GM12878 (cell line): ENCODE results near the gene PLPP3. TPM values are rescaled to one million over a fixed set of nuclear protein-coding genes. Genes with fewer than 3 reads are reported as not detected.

Experiments
- ATAC-seq: fragments of 200-7000 bp; cut with Tn5 transposase; 3 replicates; pipeline ENCODE4 v1.9.1; 2020; ENCODE audit warnings: mild to moderate bottlenecking, moderate library complexity
- BruUV-seq: library from RNA; stranded (reverse); fragments of 400-500 nt; replicated peaks from 2 replicates; lab custom pipeline; 2021; lab: Mats Ljungman, UMichigan
- CTCF ChIA-PET: fragments of 300-600 bp; sonication (Branson Sonifier 250); formaldehyde crosslinking; extraction: SDS; loops from one replicate; lab custom pipeline; 2021; ENCODE audit warnings: inconsistent platforms; lab: Yijun Ruan, JAX
- POLR2A ChIA-PET: fragments of 350-600 bp; formaldehyde crosslinking; extraction: SDS; loops from one replicate; lab custom pipeline; 2021; ENCODE audit warnings: inconsistent platforms; lab: Charles Lee
- RAD21 ChIA-PET: fragments of 300-600 bp; sonication (Branson Sonifier 250); formaldehyde crosslinking; loops from one replicate; lab custom pipeline; 2023; ENCODE audit warnings: antibody characterized with exemption; ENCODE audit not compliant: unreplicated experiment; lab: Charles Lee
- SMC1A ChIA-PET: fragments of 300-600 bp; sonication (Branson Sonifier 250); formaldehyde crosslinking; loops from one replicate; lab custom pipeline; 2023; ENCODE audit not compliant: unreplicated experiment, uncharacterized antibody; lab: Charles Lee
- DNase-seq: peaks from one replicate; pipeline ENCODE4 v3.0.0-alpha.2; 2011; ENCODE audit warnings: low read depth, low spot score
- FAIRE-seq: peaks from 3 replicates; lab custom pipeline; 2011; peaks lifted over from hg19 to GRCh38; lab: Jason Lieb, UNC
- H2AFZ ChIP-seq: 2 replicates; pipeline ENCODE4 v1.6.0; 2011; ENCODE audit warnings: low read depth, low read length, control low read depth; ENCODE audit not compliant: control insufficient read depth
- H3K27ac ChIP-seq: 2 replicates; pipeline ENCODE4 v1.5.1; 2011; ENCODE audit warnings: control low read depth; ENCODE audit not compliant: control insufficient read depth, insufficient read depth
- H3K27me3 ChIP-seq, 2 experiments: replicated peaks in 1 of 2; 2 replicates each; pipeline versions ENCODE4 v1.6.0 to v1.6.1; 2011; ENCODE audit warnings: low read length in 1 of 2; ENCODE audit not compliant: control insufficient read depth in 2 of 2, insufficient read depth in 2 of 2
- H3K36me3 ChIP-seq, 2 experiments: 2 replicates each; pipeline ENCODE4 v1.5.1; 2011; ENCODE audit warnings: low read length in 1 of 2; ENCODE audit not compliant: control insufficient read depth in 2 of 2, insufficient read depth in 2 of 2
- H3K4me1 ChIP-seq: 2 replicates; pipeline ENCODE4 v1.6.1; 2011; ENCODE audit warnings: mild to moderate bottlenecking, low read length, moderate library complexity, mixed read lengths; ENCODE audit not compliant: control insufficient read depth, insufficient read depth
- H3K4me2 ChIP-seq: 2 replicates; pipeline ENCODE4 v1.6.0; 2011; ENCODE audit warnings: control low read depth; ENCODE audit not compliant: control insufficient read depth, insufficient read depth
- H3K4me3 ChIP-seq: fragments of 200-600 bp; sonication (generic); 2 replicates; pipeline ENCODE4 v1.5.1; 2016
- H3K79me2 ChIP-seq: 2 replicates; pipeline ENCODE4 v1.6.0; 2011; ENCODE audit warnings: low read length; ENCODE audit not compliant: control insufficient read depth, insufficient read depth
- H3K9ac ChIP-seq: 2 replicates; pipeline ENCODE4 v1.8.0; 2011; ENCODE audit warnings: low read length, control low read depth, mixed read lengths; ENCODE audit not compliant: control insufficient read depth, insufficient read depth
- H3K9me3 ChIP-seq: replicated peaks from 3 replicates; pipeline ENCODE4 v1.5.1; 2011; ENCODE audit warnings: mild to moderate bottlenecking, low read length; ENCODE audit not compliant: control insufficient read depth, insufficient read depth
- H4K20me1 ChIP-seq: 2 replicates; pipeline ENCODE4 v1.6.0; 2011; ENCODE audit not compliant: control insufficient read depth, insufficient read depth
- ATF7 ChIP-seq: fragments of 450-650 bp; IDR thresholded peaks from 2 replicates; pipeline ENCODE4 v1.6.1; 2016; ENCODE audit warnings: low read depth, mild to moderate bottlenecking
- BHLHE40 ChIP-seq, 2 experiments: fragments of 450-650 bp in 1 of 2; IDR thresholded peaks; 2 replicates each; pipeline ENCODE4 v1.6.1; 2011 to 2017; ENCODE audit warnings: low read depth in 2 of 2, borderline replicate concordance in 1 of 2, improper control_type of control experiment in 1 of 2, low read length in 1 of 2, mild to moderate bottlenecking in 1 of 2
- E4F1 ChIP-seq: fragments of 450-650 bp; IDR thresholded peaks from 2 replicates; pipeline ENCODE4 v1.6.1; 2018; ENCODE audit warnings: borderline replicate concordance, mild to moderate bottlenecking; ENCODE audit not compliant: partially characterized antibody
- EGR1 ChIP-seq, 2 experiments: IDR thresholded peaks; 1 replicate in 1 of 2; 2 replicates in 1 of 2; pipeline ENCODE4 v1.6.1; 2011 to 2012; ENCODE audit warnings: low read depth in 2 of 2, low read length in 2 of 2, borderline replicate concordance in 1 of 2, mild to moderate bottlenecking in 1 of 2, moderate library complexity in 1 of 2
- HCFC1 ChIP-seq: fragments of 150-350 bp; IDR thresholded peaks from 2 replicates; pipeline ENCODE4 v1.6.1; 2014; ENCODE audit warnings: low read length
- JUNB ChIP-seq: IDR thresholded peaks from 2 replicates; pipeline ENCODE4 v1.6.1; 2016; ENCODE audit warnings: antibody characterized with exemption, mild to moderate bottlenecking
- KLF5 ChIP-seq: fragments of 450-650 bp; IDR thresholded peaks from 2 replicates; pipeline ENCODE4 v1.6.1; 2014; ENCODE audit warnings: mild to moderate bottlenecking; ENCODE audit not compliant: partially characterized antibody
- MTA2 ChIP-seq: fragments of 450-650 bp; IDR thresholded peaks from 2 replicates; pipeline ENCODE4 v1.6.1; 2016; ENCODE audit warnings: low read depth, mild to moderate bottlenecking, moderate library complexity
- NBN ChIP-seq: fragments of 450-650 bp; IDR thresholded peaks from 2 replicates; pipeline ENCODE4 v1.6.1; 2016
- RCOR1 ChIP-seq: conservative IDR thresholded peaks from 2 replicates; pipeline ENCODE4 v1.6.1; 2012; ENCODE audit warnings: low read depth, low read length, improper control_type of control experiment
- SREBF1 ChIP-seq: IDR thresholded peaks from 2 replicates; pipeline ENCODE4 v1.6.1; 2012; ENCODE audit warnings: mild to moderate bottlenecking, low read length
- ZNF274 ChIP-seq: IDR thresholded peaks from one replicate; pipeline ENCODE4 v1.8.0; 2011; ENCODE audit not compliant: insufficient read length, insufficient read depth
- WGBS: methylation state at CpG from one replicate; pipeline ENCODE4 v1.1.6; 2016; ENCODE audit warnings: low lambda C conversion rate; ENCODE audit not compliant: insufficient replicate concordance, insufficient coverage; ENCODE audit errors: missing lambda C conversion rate; 5-methylcytosine and 5-hydroxymethylcytosine counted together
- in situ Hi-C: fragments of 300-500 bp; cut with MboI; formaldehyde crosslinking; loops from 9 replicates; pipeline ENCODE4 v1.14.3; 2018; ENCODE audit warnings: mixed read lengths
- intact Hi-C: fragments of 100-400 bp; cut with micrococcal nuclease; formaldehyde crosslinking; loops from one replicate; pipeline ENCODE4 v1.14.2; 2022; ENCODE audit not compliant: unreplicated experiment
- polyA plus RNA-seq, 11 experiments: library from polyadenylated mRNA; depleted of rRNA in 4 of 11; unstranded in 6 of 11; stranded (reverse) in 5 of 11; fragments of >200 nt; fragmentation: Nextera tagmentation in 4 of 11; fragmentation: Illumina TruSeq in 1 of 11; extraction: Ambion mirVana in 4 of 11; extraction: Trizol in 1 of 11; gene quantifications; 1 replicate in 1 of 11; 2 replicates in 10 of 11; pipeline versions ENCODE4 v1.2.1 to v1.2.3, GENCODE V29; 2011 to 2016; ENCODE audit warnings: inconsistent platforms in 2 of 11, missing spikeins in 2 of 11, low read depth in 1 of 11
- total RNA-seq, 4 experiments: library from RNA; depleted of rRNA in 3 of 4; stranded (reverse); fragments of >200 nt in 3 of 4; fragmentation: Illumina TruSeq in 1 of 4; extraction: Trizol in 1 of 4; gene quantifications; 2 replicates each; pipeline versions ENCODE4 v1.2.1 to v1.2.3, GENCODE V29; 2013 to 2021

Gene PLPP3
- total and polyA plus RNA-seq, 10 of the 15 experiments (the other 5 are each of a cell fraction or from before 2014, with no cell fraction given): 6.4 to 26.8 (median 9.5) TPM

- CTCF ChIA-PET: interaction anchor here (1.1 kb wide), 1 partner anchor 9 kb away, joined by 3 read pairs; no protein-coding TSS in a partner anchor
- Histone ChIP-seq H4K20me1 (no peaks in the 10 kb centered on the region), H3K27ac (no peak overlapping the region), H3K4me2 (no peak overlapping the region), H3K36me3 (no peaks in the 10 kb centered on the region)
- 0% methylated on average over 2 of the region's 2 CpGs for WGBS
- DNase-seq: no peak
- in situ Hi-C loops: no loop called here
- ATAC-seq: no peak
- no peak for TF ChIP-seq ZNF274
- TF ChIP-seq, all 136 proteins: peak for 0
- BruUV-seq: no TSS peak
- Histone ChIP-seq H3K27me3 (no peaks in the 10 kb centered on the region), H2AFZ (no peak overlapping the region), H3K9me3 (no peaks in the 10 kb centered on the region), H3K79me2 (no peaks in the 10 kb centered on the region), H3K9ac (no peak overlapping the region), H3K4me3 (no peak overlapping the region), H3K4me1 (no peaks in the 10 kb centered on the region)
- intact Hi-C loops: no loop called here
- FAIRE-seq: no peak
- POLR2A ChIA-PET: interaction anchor here (3.7 kb wide), 1 partner anchor 16 kb away, joined by 20 read pairs; no protein-coding TSS in a partner anchor
- SMC1A ChIA-PET: interaction anchor here (1.7 to 9.9 kb wide), 3 partner anchors 15 to 23 kb away, joined by 4 to 96 read pairs (median 15); partner anchors contain the start of gene PLPP3
- RAD21 ChIA-PET: no interaction called here
Measured at GRCh38 chr1:56555448-56555847, 23.9 kb downstream of the PLPP3 start.

DNA sequence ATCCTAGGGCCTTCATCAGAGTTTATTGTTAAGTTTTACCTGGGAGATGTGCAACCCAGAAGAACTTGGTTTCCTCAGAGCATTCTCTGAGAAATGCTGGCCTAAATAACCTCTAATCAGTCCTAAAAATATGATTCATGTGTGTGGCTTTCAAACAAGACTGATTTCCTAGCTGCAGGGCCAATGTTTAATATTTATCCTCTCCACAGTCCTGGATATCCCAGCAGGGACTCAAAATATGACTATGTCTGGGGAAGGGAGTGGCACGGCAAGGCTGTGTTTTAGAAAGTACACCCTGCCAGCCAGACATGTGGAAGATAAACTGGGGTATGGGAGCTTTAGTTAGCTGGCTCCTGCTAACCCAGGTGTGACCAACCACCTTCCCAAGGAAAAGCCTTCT, 26.3 kb downstream of the PLPP3 start:
- no peaks in the 10 kb centered on the region for H3K27me3 ChIP-seq
- no peak for FAIRE-seq
- TF ChIP-seq E4F1 (no peak), EGR1 (IDR thresholded peaks at IDR 0.05; ENCODE audit: borderline replicate concordance in 1 of 2, low read depth in 2 of 2, low read length in 2 of 2) (no peak), BHLHE40 (IDR thresholded peaks at IDR 0.05; ENCODE audit: borderline replicate concordance in 1 of 2, low read depth in 2 of 2, low read length in 1 of 2) (no peak), JUNB (no peak), SREBF1 (no peak), MTA2 (no peak), NBN (no peak), KLF5 (no peak), HCFC1 (no peak), ATF7 (no peak), RCOR1 (no peak)

More for the DNA sequence above, 26.3 kb downstream of the PLPP3 start:
- intact Hi-C loops: no loop called here
- Histone ChIP-seq H3K9ac (no peak overlapping the region), H3K4me2 (no peak overlapping the region), H4K20me1 (no peaks in the 10 kb centered on the region), H3K4me1 (no peaks in the 10 kb centered on the region), H3K27ac (no peak overlapping the region), H3K9me3 (no peaks in the 10 kb centered on the region), H2AFZ (no peak overlapping the region), H3K4me3 (no peak overlapping the region), H3K79me2 (no peaks in the 10 kb centered on the region), H3K36me3 (no peaks in the 10 kb centered on the region)
- 89% methylated on average over 1 of the region's 1 CpG for WGBS
- RAD21 ChIA-PET: interaction anchor here (0.9 to 12.7 kb wide), 10 partner anchors 8 to 419 kb away, joined by 3 to 87 read pairs (median 4); no protein-coding TSS in a partner anchor
- POLR2A ChIA-PET: interaction anchor here (1.1 to 3.7 kb wide), 6 partner anchors 8 to 23 kb away, joined by 3 to 20 read pairs (median 6); no protein-coding TSS in a partner anchor
- CTCF ChIA-PET: interaction anchor here (0.8 to 2.5 kb wide), 8 partner anchors 12 to 77 kb away, joined by 3 to 9 read pairs (median 3); partner anchors contain the start of gene PLPP3
- no TSS peak for BruUV-seq
- in situ Hi-C loops: no loop called here
- ATAC-seq: no peak; the same call in 2 of the 3 replicates
- DNase-seq: no peak
- SMC1A ChIA-PET: interaction anchor here (1.4 to 25.4 kb wide), 7 partner anchors 9 to 221 kb away, joined by 3 to 342 read pairs (median 15); partner anchors contain the start of gene PLPP3
